Upper lobe of left lung (tissue), 4 donors: Measurements from ENCODE around the gene VWA1.

Source experiments
- CTCF ChIP-seq, 6 experiments: fragments of 450-650 bp in 4 of 6; fragments of 200-600 bp in 2 of 6; sonication (generic) in 2 of 6; IDR thresholded peaks; one replicate each; pipeline ENCODE4 v1.5.1; 2016 to 2019; ENCODE audit warnings: antibody characterized with exemption in 6 of 6
- EP300 ChIP-seq, 4 donors: sonication (generic); formaldehyde crosslinking; IDR thresholded peaks; one replicate each; pipeline ENCODE4 v1.5.1; 2017; ENCODE audit warnings: antibody characterized with exemption in 4 of 4, control low read depth in 2 of 4
- POLR2A ChIP-seq, 4 donors: fragments of 450-650 bp; IDR thresholded peaks; one replicate each; pipeline ENCODE4 v1.5.1; 2016 to 2017; ENCODE audit warnings: antibody characterized with exemption in 4 of 4, mild to moderate bottlenecking in 2 of 4
- POLR2AphosphoS5 ChIP-seq, 2 donors: sonication (generic); formaldehyde crosslinking; IDR thresholded peaks; one replicate each; pipeline ENCODE4 v1.5.1; 2017; ENCODE audit warnings: antibody characterized with exemption in 2 of 2

- no peak for TF ChIP-seq CTCF (IDR thresholded peaks at IDR 0.05)
- no peak for TF ChIP-seq POLR2AphosphoS5 (IDR thresholded peaks at IDR 0.05)
- TF ChIP-seq POLR2A (IDR thresholded peaks at IDR 0.05) = no peak
- no peak for TF ChIP-seq EP300 (IDR thresholded peaks at IDR 0.05)
Measured at GRCh38 chr1:1482856-1483255, 47.4 kb downstream of the VWA1 start.
